NCI-H146 (cell line): ENCODE data around the gene CHTOP.

ENCODE experiments used
- DNase-seq: peaks from one replicate; lab custom pipeline; 2025; lab: John Stamatoyannopoulos, UW

CHTOP gene

GRCh38 chr1:153612755-153613331, 21.0 kb upstream of the CHTOP start, which contains the start of gene S100A16:
Gene S100A16 (minus strand): TSS chr1:153613137. CDS start chr1:153608151, 4,986 bp downstream.
- no peak for DNase-seq

- no peak for DNase-seq
Observed at GRCh38 chr1:153613406-153613805, 20.5 kb upstream of the CHTOP start.

- DNase-seq: no peak
Observed at GRCh38 chr1:153614189-153614900, 19.5 kb upstream of the CHTOP start.

- DNase-seq: no peak
Observed at GRCh38 chr1:153614906-153615305, 19.0 kb upstream of the CHTOP start.

GRCh38 chr1:153615406-153615805, 18.5 kb upstream of the CHTOP start:
- no peak for DNase-seq

GRCh38 chr1:153616144-153616916, 17.5 kb upstream of the CHTOP start, which contains the start of gene S100A14:
Gene S100A14 (minus strand): TSS chr1:153616325. CDS start chr1:153615858, 467 bp downstream.
- no peak for DNase-seq

GRCh38 chr1:153616917-153617311, 17.0 kb upstream of the CHTOP start:
- no peak for DNase-seq

GRCh38 chr1:153617663-153618062, 16.2 kb upstream of the CHTOP start:
- DNase-seq: no peak

- DNase-seq: no peak
Observed at GRCh38 chr1:153619171-153619570, 14.7 kb upstream of the CHTOP start.

- DNase-seq: no peak
Observed at GRCh38 chr1:153623101-153623500, 10.8 kb upstream of the CHTOP start.

- no peak for DNase-seq
Observed at GRCh38 chr1:153624965-153625611, 8.8 kb upstream of the CHTOP start.

- no peak for DNase-seq
Observed at GRCh38 chr1:153626477-153626903, 7.4 kb upstream of the CHTOP start.

GRCh38 chr1:153626904-153627714, 6.8 kb upstream of the CHTOP start, which contains the start of gene S100A13:
Gene S100A13 (minus strand): TSS chr1:153627505. CDS start chr1:153626472, 1,033 bp downstream.
- peak; percentile 94 for DNase-seq

- DNase-seq: no peak
Observed at GRCh38 chr1:153627715-153628626, 5.9 kb upstream of the CHTOP start, which contains the start of gene S100A1. Gene S100A1 (plus strand): TSS chr1:153628434. CDS start chr1:153630522, 2,088 bp downstream.

- no peak for DNase-seq
Observed at GRCh38 chr1:153628638-153629342, 5.1 kb upstream of the CHTOP start.

- no peak for DNase-seq
Observed at GRCh38 chr1:153629343-153629665, 4.6 kb upstream of the CHTOP start.

GRCh38 chr1:153629971-153630370, 3.9 kb upstream of the CHTOP start:
- no peak for DNase-seq

- DNase-seq: no peak
Observed at GRCh38 chr1:153630384-153630783, 3.5 kb upstream of the CHTOP start.
